Fibroblast of gingiva (primary cell): Measurements from ENCODE around the gene ZFAND3.

Experiments
- DNase-seq: peaks from one replicate; pipeline ENCODE4 v3.0.0-alpha.2; 2011; ENCODE audit warnings: low read depth

Gene ZFAND3

GRCh38 chr6:38169977-38170526 is 350.5 kb downstream of the ZFAND3 start:
- DNase-seq = no peak

GRCh38 chr6:38170666-38171355 is 351.3 kb downstream of the ZFAND3 start:
- no peak for DNase-seq

GRCh38 chr6:38171997-38172738 is 352.6 kb downstream of the ZFAND3 start:
- no peak for DNase-seq

- DNase-seq = no peak
These were observed 353.3 kb downstream of the ZFAND3 start for GRCh38 chr6:38172739-38173410.

GRCh38 chr6:38173909-38174308 is 354.4 kb downstream of the ZFAND3 start:
- DNase-seq = no peak

- DNase-seq = no peak
These were observed 354.8 kb downstream of the ZFAND3 start for GRCh38 chr6:38174315-38174714.

- DNase-seq = no peak
These were observed 355.4 kb downstream of the ZFAND3 start for GRCh38 chr6:38174806-38175495.

GRCh38 chr6:38175786-38176185 is 356.3 kb downstream of the ZFAND3 start:
- DNase-seq = no peak

GRCh38 chr6:38176797-38177751 is 357.5 kb downstream of the ZFAND3 start:
- DNase-seq = no peak

- no peak for DNase-seq
These were observed 358.5 kb downstream of the ZFAND3 start for GRCh38 chr6:38177882-38178583.

GRCh38 chr6:38178584-38178886 is 359.0 kb downstream of the ZFAND3 start:
- no peak for DNase-seq

GRCh38 chr6:38179300-38179699 is 359.8 kb downstream of the ZFAND3 start:
- no peak for DNase-seq

- DNase-seq = no peak
These were observed 360.4 kb downstream of the ZFAND3 start for GRCh38 chr6:38179794-38180430.

- DNase-seq = no peak
These were observed 361.1 kb downstream of the ZFAND3 start for GRCh38 chr6:38180586-38180985.

- DNase-seq = no peak
These were observed 362.9 kb downstream of the ZFAND3 start for GRCh38 chr6:38182426-38182825.

- DNase-seq = no peak
These were observed 364.5 kb downstream of the ZFAND3 start for GRCh38 chr6:38183856-38184584.

- DNase-seq = no peak
These were observed 365.1 kb downstream of the ZFAND3 start for GRCh38 chr6:38184585-38185080.

- no peak for DNase-seq
These were observed 365.7 kb downstream of the ZFAND3 start for GRCh38 chr6:38185244-38185643.

GRCh38 chr6:38185752-38186151 is 366.2 kb downstream of the ZFAND3 start:
- DNase-seq = no peak
